Stimulated activated CD4-positive, alpha-beta T cell treated with anti-CD3 and anti-CD28 coated beads, Interleukin-2, amount 100 ng/mL, for 48 hours (primary cell): ENCODE data around the gene DNAJC1.
"Not testable (repeated sequence)": the region's sequence is repeated elsewhere in the genome, so short reads cannot be mapped to it uniquely, and the experiment has no call there.

ENCODE experiments used
- DNase-seq, 2 donors: peaks; one replicate each; pipeline ENCODE4 v3.0.0-alpha.2; 2020

The DNAJC1 gene

DNA sequence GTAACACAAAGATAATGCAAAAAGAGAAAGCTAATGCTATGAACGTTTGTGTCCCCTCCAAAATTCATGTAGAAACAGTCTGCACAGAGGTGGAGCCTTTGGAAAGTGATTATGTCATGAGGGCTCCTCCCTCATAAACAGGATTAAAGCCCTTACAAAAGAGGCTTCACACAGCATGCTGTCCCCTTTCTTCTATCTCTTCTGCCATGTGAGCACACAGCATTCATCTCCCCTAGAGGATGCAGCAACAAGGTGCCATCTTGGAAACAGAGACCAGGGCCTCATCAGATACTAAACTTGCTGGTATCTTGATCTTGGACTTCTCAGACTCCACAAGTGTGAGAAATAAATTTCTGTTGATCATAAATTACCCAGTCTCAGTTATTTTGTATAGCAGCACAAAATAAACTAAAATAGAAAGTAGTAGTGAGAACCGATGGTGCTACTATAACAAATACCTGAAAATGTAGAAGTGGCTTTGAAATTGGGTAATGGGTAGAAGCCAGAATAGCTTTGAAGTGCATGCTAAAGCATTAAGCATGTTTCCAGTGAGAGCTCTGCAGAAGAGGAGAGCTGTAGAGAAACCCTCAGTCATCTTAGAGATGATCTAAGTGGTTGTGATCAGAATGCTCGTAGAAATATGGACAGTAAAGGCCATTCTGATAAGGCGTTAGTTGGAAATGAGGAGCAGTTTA is 108.7 kb downstream of the DNAJC1 start:
- DNase-seq = no peak

GRCh38 chr10:21891439-21891838 is 112.1 kb downstream of the DNAJC1 start:
- no peak for DNase-seq

DNA sequence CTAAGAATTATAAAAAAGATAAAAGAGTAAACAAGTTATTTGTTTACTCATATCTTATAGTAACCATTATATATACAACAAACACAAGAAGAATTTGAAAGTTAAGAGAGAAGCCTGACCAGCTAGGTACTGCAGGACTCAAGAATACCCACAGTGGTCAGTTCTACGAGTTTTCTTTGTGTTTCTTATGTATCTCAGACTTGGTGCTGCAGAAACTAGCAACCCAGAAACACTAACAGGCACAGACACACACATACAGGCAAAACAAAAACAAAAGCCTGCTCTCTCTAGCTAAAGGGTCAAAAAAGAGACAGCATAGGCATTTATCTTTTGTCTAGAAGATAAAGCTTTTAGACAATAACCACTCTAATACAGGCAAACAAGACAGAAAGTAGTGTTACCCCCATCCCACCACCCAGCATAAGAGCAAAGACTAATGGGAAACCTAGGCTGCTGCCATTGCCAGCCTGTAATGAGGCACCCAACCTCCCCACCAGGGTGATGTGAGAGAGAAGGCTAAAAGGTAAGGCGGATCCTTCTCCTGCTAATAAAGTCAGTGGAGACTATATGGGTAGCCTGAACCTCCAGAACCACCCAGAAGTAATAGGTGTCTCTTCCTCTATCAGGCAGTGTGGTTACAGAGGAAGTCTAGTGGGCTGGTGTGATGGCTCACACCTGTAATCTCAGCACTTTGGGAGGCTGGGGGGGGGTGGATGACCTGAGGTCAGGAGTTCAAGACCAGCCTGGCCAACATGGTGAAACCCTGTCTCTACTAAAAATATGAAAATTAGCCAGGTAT is 113.9 kb downstream of the DNAJC1 start:
- no peak for DNase-seq

- no peak for DNase-seq
Measured at GRCh38 chr10:21888959-21889358, 114.6 kb downstream of the DNAJC1 start.

- no peak for DNase-seq
Measured at GRCh38 chr10:21885940-21886339, 117.6 kb downstream of the DNAJC1 start.

DNA sequence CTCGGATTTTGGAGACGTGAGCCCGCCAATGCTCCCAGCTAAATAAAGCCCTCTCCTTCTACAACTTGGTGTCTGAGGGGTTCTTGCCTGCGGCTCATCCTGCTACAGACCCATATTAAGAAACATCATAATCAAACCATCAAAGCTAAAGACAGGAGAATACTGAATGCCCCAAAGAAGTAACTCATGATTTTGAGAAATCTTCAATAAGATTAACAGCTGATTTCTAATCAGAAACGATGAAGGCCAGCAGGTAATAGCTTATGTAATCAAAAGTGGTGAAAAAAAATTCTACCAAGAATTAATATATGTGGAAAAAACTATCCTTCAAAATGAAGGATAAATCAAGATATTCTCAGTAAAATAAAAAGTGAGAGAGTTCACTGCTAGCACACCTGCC is 130.3 kb downstream of the DNAJC1 start:
- DNase-seq = no peak

- DNase-seq = not testable (repeated sequence)
Measured at GRCh38 chr10:21872771-21873170, 130.8 kb downstream of the DNAJC1 start.

DNA sequence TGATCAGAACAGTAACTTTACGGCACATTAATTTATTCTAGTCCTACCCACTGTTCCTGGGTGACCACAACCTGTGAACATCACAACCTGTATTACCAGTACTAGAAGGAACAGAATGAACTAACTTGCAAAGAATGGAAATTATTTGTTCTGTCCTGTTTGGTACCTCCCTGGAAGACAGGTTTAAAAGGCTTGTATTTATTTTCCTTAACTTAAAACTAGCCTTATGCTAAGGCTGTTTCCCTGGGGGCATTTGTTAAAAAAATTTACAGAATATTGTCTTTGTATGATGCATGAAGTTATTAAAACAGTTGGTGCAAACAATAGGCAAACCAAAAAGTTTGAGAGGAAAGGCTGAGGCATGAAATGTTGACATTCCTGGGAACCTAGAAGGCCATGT is 132.7 kb downstream of the DNAJC1 start:
- DNase-seq = no peak

DNA sequence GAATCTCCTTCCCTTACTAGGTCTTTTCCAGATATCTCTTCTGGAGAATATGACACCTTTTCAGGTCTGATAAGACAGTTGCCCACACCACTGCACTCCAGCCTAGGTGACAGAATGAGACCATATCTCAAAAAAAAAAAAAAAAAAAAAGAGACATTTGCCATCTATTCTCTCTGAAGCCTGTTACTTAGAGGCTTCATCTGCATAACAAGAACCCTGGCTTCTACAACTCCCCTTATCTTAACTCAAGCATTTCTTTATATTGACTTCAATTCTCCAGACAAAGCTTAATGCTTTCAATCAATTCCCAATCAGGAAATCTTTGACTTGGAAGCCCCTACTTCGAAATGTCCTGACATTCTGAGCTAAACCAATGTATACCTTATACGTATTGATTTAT is 134.4 kb downstream of the DNAJC1 start:
- DNase-seq = not testable (repeated sequence)

GRCh38 chr10:21860718-21861117 is 142.8 kb downstream of the DNAJC1 start:
- no peak for DNase-seq

- no peak for DNase-seq
Measured at GRCh38 chr10:21858455-21858854, 145.1 kb downstream of the DNAJC1 start.

GRCh38 chr10:21849607-21850006 is 153.9 kb downstream of the DNAJC1 start:
- DNase-seq = no peak

DNA sequence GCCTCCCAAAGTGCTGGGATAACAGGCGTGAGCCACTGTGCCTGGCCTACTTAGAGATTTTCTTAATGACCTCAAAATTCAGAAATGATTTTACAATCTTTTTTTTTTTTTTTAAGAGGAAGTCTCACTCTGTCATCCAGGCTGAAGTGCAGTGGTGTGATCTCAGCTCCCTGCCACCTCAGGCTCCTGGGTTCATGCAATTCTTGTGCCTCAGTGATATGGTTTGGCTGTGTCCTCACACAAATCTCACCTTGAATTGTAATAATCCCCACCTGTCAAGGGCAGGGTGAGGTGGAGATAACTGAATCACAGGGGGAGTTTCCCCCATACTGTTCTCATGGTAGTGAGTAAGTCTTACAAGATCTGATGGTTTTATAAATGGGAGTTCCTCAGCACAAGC is 159.9 kb downstream of the DNAJC1 start:
- DNase-seq = no peak

GRCh38 chr10:21841273-21841672 is 162.3 kb downstream of the DNAJC1 start:
- DNase-seq = not testable (repeated sequence)

GRCh38 chr10:21837487-21837886 is 166.0 kb downstream of the DNAJC1 start:
- not testable (repeated sequence) for DNase-seq

DNA sequence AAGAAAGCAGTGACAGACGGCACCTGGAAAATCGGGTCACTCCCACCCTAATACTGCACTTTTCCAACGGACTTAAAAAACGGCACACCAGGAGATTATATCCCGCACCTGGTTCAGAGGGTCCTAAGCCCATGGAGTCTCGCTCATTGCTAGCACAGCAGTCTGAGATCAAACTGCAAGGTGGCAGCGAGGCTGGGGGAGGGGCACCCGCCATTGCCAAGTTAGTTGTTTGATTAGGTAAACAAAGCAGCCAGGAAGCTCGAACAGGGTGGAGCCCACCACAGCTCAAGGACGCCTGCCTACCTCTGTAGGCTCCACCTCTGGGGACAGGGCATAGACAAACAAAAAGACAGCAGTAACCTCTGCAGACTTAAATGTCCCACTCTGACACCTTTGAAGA is 169.0 kb downstream of the DNAJC1 start:
- DNase-seq = not testable (repeated sequence)

- no peak for DNase-seq
Measured at GRCh38 chr10:21832821-21833130, 170.8 kb downstream of the DNAJC1 start.

GRCh38 chr10:21831986-21832820 is 171.3 kb downstream of the DNAJC1 start:
- no peak for DNase-seq

GRCh38 chr10:21830037-21830436 is 173.5 kb downstream of the DNAJC1 start:
- no peak for DNase-seq

GRCh38 chr10:21827308-21827707 is 176.2 kb downstream of the DNAJC1 start:
- no peak for DNase-seq

- DNase-seq = no peak
Measured at GRCh38 chr10:21826725-21827124, 176.8 kb downstream of the DNAJC1 start.

DNA sequence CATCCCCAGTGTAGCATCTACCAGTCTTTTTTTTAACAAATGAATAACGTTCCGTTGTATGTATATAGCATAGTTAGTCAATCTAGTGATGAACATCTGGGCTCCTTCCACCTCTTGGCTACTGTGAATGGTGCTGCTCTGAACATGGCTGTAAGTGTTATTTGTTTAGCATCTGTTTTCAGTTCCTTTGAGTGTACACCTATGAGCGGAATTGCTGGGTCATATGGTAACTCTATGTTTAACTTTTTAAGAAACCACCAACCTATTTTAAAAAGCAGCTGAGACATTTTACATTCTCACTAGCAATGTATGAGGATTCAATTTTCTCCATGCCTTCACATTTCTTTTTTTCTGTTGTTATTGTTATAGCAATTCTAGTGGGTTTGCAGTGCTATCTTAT is 178.2 kb downstream of the DNAJC1 start:
- no peak for DNase-seq

- DNase-seq = no peak
Measured at GRCh38 chr10:21824409-21824808, 179.1 kb downstream of the DNAJC1 start.

DNA sequence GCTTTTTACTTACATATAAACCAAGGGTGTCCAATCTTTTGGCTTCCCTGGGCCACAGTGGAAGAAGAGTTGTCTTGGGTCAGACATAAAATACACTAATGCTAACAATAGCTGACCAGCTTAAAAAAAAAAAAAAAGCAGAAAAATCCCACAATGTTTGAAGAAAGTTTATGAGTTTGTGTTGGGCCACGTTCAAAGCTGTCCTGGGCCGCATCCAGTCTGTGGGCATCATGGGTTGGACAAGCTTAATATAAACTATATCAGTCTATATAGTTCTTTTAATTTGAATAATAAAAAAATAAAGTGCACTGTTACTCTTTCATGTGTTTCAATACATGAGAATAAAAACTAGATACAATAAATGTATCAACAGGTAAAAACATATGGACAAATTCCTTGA is 179.9 kb downstream of the DNAJC1 start:
- DNase-seq = no peak
